Astrocyte (in vitro differentiated cells and primary cell): Measurements from ENCODE around the gene OR11H6. TPM values are rescaled to one million over a fixed set of nuclear protein-coding genes. Genes with fewer than 3 reads are reported as not detected.
"Not testable (repeated sequence)": the region's sequence is repeated elsewhere in the genome, so short reads cannot be mapped to it uniquely, and the experiment has no call there.

Source experiments
- DNase-seq: peaks from one replicate; pipeline ENCODE4 v3.0.0-alpha.2; 2010; ENCODE audit warnings: low read depth
- FAIRE-seq: peaks from 2 replicates; lab custom pipeline; 2011; peaks lifted over from hg19 to GRCh38; lab: Jason Lieb, UNC
- H2AFZ ChIP-seq: 2 replicates; pipeline ENCODE4 v1.6.0; 2012; ENCODE audit warnings: low read depth, low read length, inconsistent platforms
- H3K27ac ChIP-seq: 2 replicates; pipeline ENCODE4 v1.5.1; 2011; ENCODE audit warnings: low read depth, low read length, inconsistent platforms
- H3K27me3 ChIP-seq: 2 replicates; pipeline ENCODE4 v1.6.0; 2011; ENCODE audit warnings: low read length, inconsistent platforms; ENCODE audit not compliant: insufficient read depth
- H3K36me3 ChIP-seq: 2 replicates; pipeline ENCODE4 v1.5.1; 2011; ENCODE audit warnings: low read length, inconsistent platforms; ENCODE audit not compliant: insufficient read depth
- H3K4me1 ChIP-seq: 2 replicates; pipeline ENCODE4 v1.5.1; 2011; ENCODE audit warnings: low read length, inconsistent platforms; ENCODE audit not compliant: insufficient read depth
- H3K4me2 ChIP-seq: 2 replicates; pipeline ENCODE4 v1.6.0; 2012; ENCODE audit warnings: low read length, inconsistent platforms
- H3K4me3 ChIP-seq: 2 replicates; pipeline ENCODE4 v1.5.1; 2011; ENCODE audit warnings: low read depth, mild to moderate bottlenecking, low read length, inconsistent platforms; ENCODE audit not compliant: insufficient read depth
- H3K79me2 ChIP-seq: 2 replicates; pipeline ENCODE4 v1.6.0; 2012; ENCODE audit warnings: mild to moderate bottlenecking, low read length, inconsistent platforms; ENCODE audit not compliant: insufficient read depth
- H3K9ac ChIP-seq: 2 replicates; pipeline ENCODE4 v1.6.0; 2012; ENCODE audit warnings: mild to moderate bottlenecking, low read length, inconsistent platforms
- H3K9me3 ChIP-seq: 2 replicates; pipeline ENCODE4 v1.5.1; 2012; ENCODE audit warnings: low read depth, mild to moderate bottlenecking, low read length, inconsistent platforms; ENCODE audit not compliant: insufficient read depth
- H4K20me1 ChIP-seq: 2 replicates; pipeline ENCODE4 v1.6.0; 2012; ENCODE audit warnings: low read length, inconsistent platforms; ENCODE audit not compliant: insufficient read depth
- H3K27ac Mint-ChIP-seq: one replicate; pipeline ENCODE4 v1.8.0; 2021; ENCODE audit warnings: mild to moderate bottlenecking, mixed read lengths; ENCODE audit not compliant: unreplicated experiment
- H3K27me3 Mint-ChIP-seq: one replicate; pipeline ENCODE4 v1.8.0; 2021; ENCODE audit warnings: low read depth, mixed read lengths; ENCODE audit not compliant: unreplicated experiment
- H3K36me3 Mint-ChIP-seq: one replicate; pipeline ENCODE4 v1.8.0; 2021; ENCODE audit warnings: low read depth, mixed read lengths; ENCODE audit not compliant: unreplicated experiment
- H3K4me1 Mint-ChIP-seq: one replicate; pipeline ENCODE4 v1.8.0; 2021; ENCODE audit warnings: low read depth, mixed read lengths; ENCODE audit not compliant: unreplicated experiment
- H3K4me3 Mint-ChIP-seq: one replicate; pipeline ENCODE4 v1.8.0; 2021; ENCODE audit warnings: mild to moderate bottlenecking, moderate library complexity, mixed read lengths; ENCODE audit not compliant: unreplicated experiment
- H3K9me3 Mint-ChIP-seq: one replicate; pipeline ENCODE4 v1.8.0; 2021; ENCODE audit warnings: mild to moderate bottlenecking, mixed read lengths; ENCODE audit not compliant: unreplicated experiment
- EZH2 ChIP-seq: IDR thresholded peaks from 2 replicates; pipeline ENCODE4 v1.6.1; 2012; ENCODE audit warnings: mild to moderate bottlenecking, low read length, inconsistent platforms; ENCODE audit not compliant: insufficient read depth
- total RNA-seq: library from RNA; stranded (reverse); gene quantifications from 2 replicates; pipeline ENCODE4 v1.2.1, GENCODE V29; 2021
- TF ChIP-seq, protein P1 (sequence below): IDR thresholded peaks from 2 replicates; pipeline ENCODE4 v1.5.1; 2011; ENCODE audit warnings: low read depth, mild to moderate bottlenecking, inconsistent platforms, low read length, moderate library complexity; ENCODE audit not compliant: insufficient read depth

The OR11H6 gene
- total RNA-seq, 1 donor from 2014 or later = not detected

DNA sequence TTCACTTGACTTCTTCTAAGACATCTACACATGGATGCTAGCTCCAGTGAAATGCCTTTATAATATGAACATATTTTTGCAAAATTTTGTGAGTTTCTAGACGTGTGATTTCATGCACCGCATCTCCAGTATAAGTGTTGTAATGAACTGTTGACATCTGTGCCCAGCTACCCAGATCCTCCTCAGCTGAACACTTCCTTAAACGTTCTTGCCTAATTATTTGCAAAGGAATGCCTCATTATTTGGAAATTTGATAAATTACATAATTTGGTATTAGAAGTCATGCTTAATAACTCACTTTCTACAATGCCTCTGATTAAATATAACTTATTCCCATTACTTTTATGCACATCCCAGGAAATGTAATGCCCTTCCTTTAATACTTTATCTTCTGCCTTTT lies 18.8 kb upstream of the OR11H6 start:
- H3K4me1 Mint-ChIP-seq = no peaks in the 10 kb centered on the region
- no peak overlapping the region for H3K4me3 Mint-ChIP-seq
- H3K9me3 Mint-ChIP-seq = peaks cover 4% of the 10 kb centered on the region
- H3K27me3 Mint-ChIP-seq = no peaks in the 10 kb centered on the region
- Histone ChIP-seq H3K4me3 (no peak overlapping the region), H3K36me3 (no peaks in the 10 kb centered on the region), H3K27me3 (no peaks in the 10 kb centered on the region), H4K20me1 (no peaks in the 10 kb centered on the region), H3K4me1 (no peaks in the 10 kb centered on the region), H3K4me2 (no peak overlapping the region), H3K27ac (no peak overlapping the region), H3K9ac (no peak overlapping the region), H3K9me3 (no peaks in the 10 kb centered on the region), H2AFZ (no peak overlapping the region), H3K79me2 (no peaks in the 10 kb centered on the region)
- no peak overlapping the region for H3K27ac Mint-ChIP-seq
- no peak for TF ChIP-seq EZH2
- TF ChIP-seq, protein P1, sequence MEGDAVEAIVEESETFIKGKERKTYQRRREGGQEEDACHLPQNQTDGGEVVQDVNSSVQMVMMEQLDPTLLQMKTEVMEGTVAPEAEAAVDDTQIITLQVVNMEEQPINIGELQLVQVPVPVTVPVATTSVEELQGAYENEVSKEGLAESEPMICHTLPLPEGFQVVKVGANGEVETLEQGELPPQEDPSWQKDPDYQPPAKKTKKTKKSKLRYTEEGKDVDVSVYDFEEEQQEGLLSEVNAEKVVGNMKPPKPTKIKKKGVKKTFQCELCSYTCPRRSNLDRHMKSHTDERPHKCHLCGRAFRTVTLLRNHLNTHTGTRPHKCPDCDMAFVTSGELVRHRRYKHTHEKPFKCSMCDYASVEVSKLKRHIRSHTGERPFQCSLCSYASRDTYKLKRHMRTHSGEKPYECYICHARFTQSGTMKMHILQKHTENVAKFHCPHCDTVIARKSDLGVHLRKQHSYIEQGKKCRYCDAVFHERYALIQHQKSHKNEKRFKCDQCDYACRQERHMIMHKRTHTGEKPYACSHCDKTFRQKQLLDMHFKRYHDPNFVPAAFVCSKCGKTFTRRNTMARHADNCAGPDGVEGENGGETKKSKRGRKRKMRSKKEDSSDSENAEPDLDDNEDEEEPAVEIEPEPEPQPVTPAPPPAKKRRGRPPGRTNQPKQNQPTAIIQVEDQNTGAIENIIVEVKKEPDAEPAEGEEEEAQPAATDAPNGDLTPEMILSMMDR = no peak
- no peaks in the 10 kb centered on the region for H3K36me3 Mint-ChIP-seq
- FAIRE-seq = no peak
- DNase-seq = no peak

DNA sequence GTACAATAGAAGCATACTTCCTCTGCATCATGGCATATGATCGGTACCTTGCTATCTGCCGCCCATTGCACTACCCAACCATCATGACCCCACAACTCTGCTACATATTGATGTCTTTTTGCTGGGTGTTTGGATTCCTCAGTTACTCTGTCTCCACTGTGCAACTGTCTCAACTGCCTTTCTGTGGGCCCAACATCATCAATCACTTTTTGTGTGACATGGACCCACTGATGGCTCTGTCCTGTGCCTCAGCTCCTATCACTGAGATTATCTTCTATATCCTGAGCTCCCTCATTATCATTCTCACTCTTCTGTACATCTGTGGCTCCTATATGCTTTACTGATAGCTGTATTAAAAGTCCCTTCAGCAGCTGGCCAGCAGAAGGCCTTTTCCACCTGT lies 13.9 kb upstream of the OR11H6 start:
- H3K9me3 Mint-ChIP-seq = peaks cover 3% of the 10 kb centered on the region
- DNase-seq (no peak), FAIRE-seq (no peak)
- H4K20me1 ChIP-seq = no peaks in the 10 kb centered on the region
- no peak overlapping the region for H3K27ac ChIP-seq
- H3K36me3 Mint-ChIP-seq = no peaks in the 10 kb centered on the region
- no peak overlapping the region for H3K4me3 ChIP-seq
- no peaks in the 10 kb centered on the region for H3K4me1 Mint-ChIP-seq
- H2AFZ ChIP-seq = no peak overlapping the region
- TF ChIP-seq, protein P1 = no peak
- no peak for TF ChIP-seq EZH2
- H3K9ac ChIP-seq = no peak overlapping the region
- H3K27me3 ChIP-seq = no peaks in the 10 kb centered on the region
- H3K79me2 ChIP-seq = no peaks in the 10 kb centered on the region
- H3K4me3 Mint-ChIP-seq = no peak overlapping the region
- no peaks in the 10 kb centered on the region for H3K4me1 ChIP-seq
- no peak overlapping the region for H3K4me2 ChIP-seq
- H3K9me3 ChIP-seq = no peaks in the 10 kb centered on the region
- H3K27ac Mint-ChIP-seq = no peak overlapping the region
- no peaks in the 10 kb centered on the region for H3K27me3 Mint-ChIP-seq
- no peaks in the 10 kb centered on the region for H3K36me3 ChIP-seq

DNA sequence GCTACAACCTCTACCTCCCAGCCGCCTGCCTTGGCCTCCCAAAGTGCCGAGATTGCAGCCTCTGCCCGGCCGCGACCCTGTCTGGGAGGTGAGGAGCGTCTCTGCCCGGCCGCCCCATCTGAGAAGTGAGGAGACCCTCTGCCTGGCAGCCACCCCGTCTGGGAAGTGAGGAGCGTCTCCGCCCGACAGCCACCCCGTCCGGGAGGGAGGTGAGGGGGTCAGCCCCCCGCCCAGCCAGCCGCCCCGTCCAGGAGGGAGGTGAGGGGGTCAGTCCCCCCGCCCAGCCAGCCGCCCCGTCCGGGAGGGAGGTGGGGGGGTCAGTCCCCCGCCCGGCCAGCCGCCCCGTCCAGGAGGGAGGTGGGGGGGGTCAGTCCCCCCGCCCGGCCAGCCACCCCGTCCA lies 11.1 kb upstream of the OR11H6 start:
- H4K20me1 ChIP-seq, H3K36me3 Mint-ChIP-seq, H3K36me3 ChIP-seq, H3K27me3 ChIP-seq, DNase-seq, H3K4me1 Mint-ChIP-seq, H3K27ac Mint-ChIP-seq, H3K9me3 Mint-ChIP-seq, H2AFZ ChIP-seq, H3K27me3 Mint-ChIP-seq, H3K79me2 ChIP-seq, H3K4me1 ChIP-seq, FAIRE-seq, H3K4me3 Mint-ChIP-seq, H3K4me2 ChIP-seq, H3K4me3 ChIP-seq, H3K9ac ChIP-seq, H3K9me3 ChIP-seq, H3K27ac ChIP-seq: not testable (repeated sequence)
